Measurements from ENCODE around the gene HOXB3. TPM values are rescaled to one million over a fixed set of nuclear protein-coding genes. Genes with fewer than 3 reads are reported as not detected.

Gene HOXB3
- total RNA-seq, 4 donors from 2014 or later = 0.97 to 14.1 (median 3.9) TPM

- TF ChIP-seq POLR2A (IDR thresholded peaks at IDR 0.05) (no peak), CTCF (IDR thresholded peaks at IDR 0.05) (no peak)
- H3K4me3 ChIP-seq (ENCODE audit: low read depth, poor library complexity, severe bottlenecking) = no peak overlapping the region
- DNase-seq (ENCODE audit: low spot score in 2 of 2) = no peak
- 61 to 65% methylated on average over 5 of the region's 5 CpGs for WGBS, 2 donors
- intact Hi-C loops (cut with DNase I; ENCODE audit: low total_unique reads) = no loop called here
These were observed 36.9 kb downstream of the HOXB3 start for GRCh38 chr17:48553190-48553547.

- 46 to 48% methylated on average over 11 of the region's 11 CpGs for WGBS, 2 donors
- no peak for TF ChIP-seq POLR2A (IDR thresholded peaks at IDR 0.05)
- TF ChIP-seq CTCF (IDR thresholded peaks at IDR 0.05) = no peak
- no peak for DNase-seq (ENCODE audit: low spot score in 2 of 2)
- intact Hi-C loops (cut with DNase I; ENCODE audit: low total_unique reads) = no loop called here
- no peak overlapping the region for H3K4me3 ChIP-seq (ENCODE audit: low read depth, poor library complexity, severe bottlenecking)
These were observed 37.4 kb downstream of the HOXB3 start for GRCh38 chr17:48552466-48553189.

- intact Hi-C loops (cut with DNase I; ENCODE audit: low total_unique reads) = no loop called here
- no peak for DNase-seq (ENCODE audit: low spot score in 2 of 2)
- 79 to 84% methylated on average over 47 of the region's 47 CpGs for WGBS, 2 donors
- H3K4me3 ChIP-seq (ENCODE audit: low read depth, poor library complexity, severe bottlenecking) = no peak overlapping the region
- no peak for TF ChIP-seq POLR2A (IDR thresholded peaks at IDR 0.05)
- TF ChIP-seq CTCF (IDR thresholded peaks at IDR 0.05) = no peak
These were observed 38.2 kb downstream of the HOXB3 start for GRCh38 chr17:48551596-48552465.

- no peak for DNase-seq (ENCODE audit: low spot score in 2 of 2)
- TF ChIP-seq CTCF (IDR thresholded peaks at IDR 0.05) = no peak
- H3K4me3 ChIP-seq (ENCODE audit: low read depth, poor library complexity, severe bottlenecking) = no peak overlapping the region
- intact Hi-C loops (cut with DNase I; ENCODE audit: low total_unique reads) = no loop called here
- WGBS, 2 donors = 87 to 90% methylated on average over 19 of the region's 19 CpGs
These were observed 38.9 kb downstream of the HOXB3 start for GRCh38 chr17:48551214-48551555.

GRCh38 chr17:48550502-48551213, 39.4 kb downstream of the HOXB3 start:
- no peak for DNase-seq (ENCODE audit: low spot score in 2 of 2)
- H3K4me3 ChIP-seq (ENCODE audit: low read depth, poor library complexity, severe bottlenecking) = no peak overlapping the region
- intact Hi-C loops (cut with DNase I; ENCODE audit: low total_unique reads) = no loop called here
- no peak for TF ChIP-seq CTCF (IDR thresholded peaks at IDR 0.05)
- no peak for TF ChIP-seq POLR2A (IDR thresholded peaks at IDR 0.05)
- 81 to 84% methylated on average over 70 of the region's 70 CpGs for WGBS, 2 donors
